GM19035 (cell line): ENCODE measurements around the gene EXOC6.

ENCODE experiments used
- ATAC-seq: cut with Tn5 transposase; IDR thresholded peaks from one replicate; pipeline ENCODE4 v1.9.1; 2021; ENCODE audit not compliant: unreplicated experiment

The EXOC6 gene

DNA sequence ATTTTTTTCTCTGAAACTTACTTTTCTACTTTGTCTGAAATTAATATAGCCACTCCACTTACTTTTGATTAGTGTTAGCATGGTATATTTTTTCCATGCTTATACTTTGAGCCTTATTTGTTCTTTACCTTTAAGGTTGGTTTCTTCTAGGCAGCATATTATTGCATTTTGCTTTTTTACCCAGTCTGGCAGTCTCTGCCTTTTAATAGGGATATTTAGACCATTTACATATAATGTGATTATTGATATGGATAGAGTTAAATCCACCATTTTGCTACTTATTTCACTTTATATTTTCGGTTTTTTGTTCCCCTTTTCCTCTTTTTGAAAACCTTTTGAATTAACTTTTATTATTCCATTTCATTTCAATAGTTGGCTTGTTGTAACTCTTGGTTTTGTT lies 255.6 kb downstream of the EXOC6 start:
- no peak for ATAC-seq

DNA sequence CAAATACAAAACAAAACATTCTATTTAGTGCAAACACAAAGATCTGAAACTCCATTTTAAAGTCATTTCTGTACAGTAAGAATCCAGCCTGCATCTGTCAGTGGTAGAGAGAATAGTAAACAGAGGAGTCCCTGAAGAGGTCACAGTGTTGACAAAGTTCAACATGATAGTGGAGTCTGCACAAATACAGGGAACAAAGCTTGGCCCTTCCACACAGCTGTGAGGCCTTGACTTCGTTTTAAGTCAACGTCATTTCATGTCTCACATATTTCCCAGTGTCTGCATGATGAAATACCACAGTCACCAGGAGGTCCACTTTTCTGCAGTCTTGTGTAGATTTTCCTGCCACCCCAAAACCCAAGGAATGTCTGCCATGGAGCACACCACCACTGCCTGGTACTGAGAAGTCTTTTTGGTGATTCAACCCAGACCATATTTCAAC lies 258.3 kb downstream of the EXOC6 start:
- ATAC-seq: no peak
